Ishikawa (cell line): ENCODE measurements around the gene CEP131.

ENCODE experiments used
- CEBPB ChIP-seq: IDR thresholded peaks from 2 replicates; pipeline ENCODE4 v1.6.1; 2012
- CREB1 ChIP-seq: IDR thresholded peaks from 2 replicates; pipeline ENCODE4 v1.6.1; 2012; ENCODE audit warnings: low read depth
- EGR1 ChIP-seq: IDR thresholded peaks from 2 replicates; pipeline ENCODE4 v1.6.1; 2012
- EP300 ChIP-seq: IDR thresholded peaks from 2 replicates; pipeline ENCODE4 v1.6.1; 2012; ENCODE audit warnings: borderline replicate concordance
- FOXM1 ChIP-seq: IDR thresholded peaks from 2 replicates; pipeline ENCODE4 v1.6.1; 2012; ENCODE audit warnings: low read depth, borderline replicate concordance
- NFIC ChIP-seq: IDR thresholded peaks from 2 replicates; pipeline ENCODE4 v1.6.1; 2012
- RAD21 ChIP-seq: IDR thresholded peaks from 2 replicates; pipeline ENCODE4 v1.6.1; 2012; ENCODE audit warnings: low read depth
- TAF1 ChIP-seq: IDR thresholded peaks from 2 replicates; pipeline ENCODE4 v1.6.1; 2012; ENCODE audit warnings: low read depth, mild to moderate bottlenecking
- TCF12 ChIP-seq: IDR thresholded peaks from 2 replicates; pipeline ENCODE4 v1.6.1; 2012; ENCODE audit warnings: low read depth
- TEAD4 ChIP-seq: IDR thresholded peaks from 2 replicates; pipeline ENCODE4 v1.6.1; 2012
- USF1 ChIP-seq: IDR thresholded peaks from 2 replicates; pipeline ENCODE4 v1.6.1; 2012
- YY1 ChIP-seq: IDR thresholded peaks from 2 replicates; pipeline ENCODE4 v1.6.1; 2012; ENCODE audit warnings: low read depth
- ZBTB7A ChIP-seq: IDR thresholded peaks from 2 replicates; pipeline ENCODE4 v1.6.1; 2012; ENCODE audit warnings: low read depth
- TF ChIP-seq, protein P1 (sequence below): IDR thresholded peaks from 2 replicates; pipeline ENCODE4 v1.6.1; 2012; ENCODE audit warnings: low read depth, mild to moderate bottlenecking
- TF ChIP-seq, protein P2 (sequence below): IDR thresholded peaks from 2 replicates; pipeline ENCODE4 v1.6.1; 2012

The CEP131 gene

DNA sequence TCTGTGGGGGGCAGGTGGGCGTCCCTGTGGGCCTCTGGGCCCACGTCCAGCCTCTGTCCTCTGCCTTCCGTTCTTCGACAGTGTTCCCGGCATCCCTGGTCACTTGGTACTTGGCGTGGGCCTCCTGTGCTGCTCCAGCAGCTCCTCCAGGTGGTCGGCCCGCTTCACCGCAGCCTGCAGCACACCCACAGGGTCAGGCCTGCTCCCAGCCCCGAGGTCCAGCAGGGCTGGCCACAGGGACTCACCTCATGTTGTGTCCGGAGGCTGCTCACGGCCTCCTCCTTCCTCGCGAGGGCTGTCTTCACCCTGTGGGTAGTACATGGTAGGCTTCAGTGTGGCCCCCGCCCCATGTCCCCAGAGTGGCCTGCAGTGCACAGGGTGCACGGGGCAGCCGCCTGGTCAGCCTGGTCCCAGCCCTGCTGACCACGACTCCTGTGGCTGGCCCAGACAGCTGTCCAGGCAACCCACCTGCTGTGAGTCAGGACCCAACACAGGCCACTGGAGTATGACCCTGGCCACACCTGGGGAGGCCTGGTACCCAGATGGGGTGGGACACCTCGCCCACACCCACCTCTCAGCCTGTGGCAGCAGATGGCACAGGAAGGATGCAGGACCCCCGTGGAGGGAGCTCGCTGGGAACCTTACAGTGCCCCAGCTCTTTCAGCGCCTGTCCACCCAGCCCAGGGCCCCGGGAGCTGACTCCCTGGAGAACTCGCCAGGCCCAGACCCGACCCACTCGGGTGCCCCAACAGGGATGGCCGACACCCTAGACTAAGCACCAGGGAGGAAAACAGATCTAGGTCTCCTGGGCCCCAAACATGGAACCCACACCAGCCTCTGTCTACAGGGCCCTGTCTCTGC is 32.9 kb downstream of the CEP131 start:
- peak; percentile 49; the same call in 1 of the 2 replicates for TF ChIP-seq RAD21
- no peak for TF ChIP-seq TEAD4

DNA sequence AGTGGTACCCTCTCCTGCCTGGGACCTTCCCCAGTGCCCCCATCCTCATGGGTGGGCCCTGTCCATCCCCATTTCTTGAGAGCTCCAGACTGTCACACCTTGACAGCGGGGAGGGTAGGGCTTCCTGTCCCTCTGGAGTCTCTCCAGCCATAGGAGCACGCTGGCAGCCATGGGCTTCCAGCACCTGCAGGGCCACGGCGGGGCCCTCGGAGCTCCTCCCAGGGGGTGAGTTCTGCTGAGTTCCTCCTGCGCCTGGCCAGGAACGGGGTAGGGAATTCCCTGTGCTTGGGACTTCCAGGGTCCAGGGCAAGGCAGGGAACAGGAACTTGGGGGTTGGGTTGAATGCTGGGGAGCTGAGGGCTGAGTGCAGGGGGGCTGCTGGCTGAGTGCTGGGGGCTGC is 33.7 kb downstream of the CEP131 start:
- TF ChIP-seq TCF12 (no peak), RAD21 (no peak), ZBTB7A (no peak), EP300 (no peak), CEBPB (no peak), YY1 (no peak)
- TF ChIP-seq, protein P1, sequence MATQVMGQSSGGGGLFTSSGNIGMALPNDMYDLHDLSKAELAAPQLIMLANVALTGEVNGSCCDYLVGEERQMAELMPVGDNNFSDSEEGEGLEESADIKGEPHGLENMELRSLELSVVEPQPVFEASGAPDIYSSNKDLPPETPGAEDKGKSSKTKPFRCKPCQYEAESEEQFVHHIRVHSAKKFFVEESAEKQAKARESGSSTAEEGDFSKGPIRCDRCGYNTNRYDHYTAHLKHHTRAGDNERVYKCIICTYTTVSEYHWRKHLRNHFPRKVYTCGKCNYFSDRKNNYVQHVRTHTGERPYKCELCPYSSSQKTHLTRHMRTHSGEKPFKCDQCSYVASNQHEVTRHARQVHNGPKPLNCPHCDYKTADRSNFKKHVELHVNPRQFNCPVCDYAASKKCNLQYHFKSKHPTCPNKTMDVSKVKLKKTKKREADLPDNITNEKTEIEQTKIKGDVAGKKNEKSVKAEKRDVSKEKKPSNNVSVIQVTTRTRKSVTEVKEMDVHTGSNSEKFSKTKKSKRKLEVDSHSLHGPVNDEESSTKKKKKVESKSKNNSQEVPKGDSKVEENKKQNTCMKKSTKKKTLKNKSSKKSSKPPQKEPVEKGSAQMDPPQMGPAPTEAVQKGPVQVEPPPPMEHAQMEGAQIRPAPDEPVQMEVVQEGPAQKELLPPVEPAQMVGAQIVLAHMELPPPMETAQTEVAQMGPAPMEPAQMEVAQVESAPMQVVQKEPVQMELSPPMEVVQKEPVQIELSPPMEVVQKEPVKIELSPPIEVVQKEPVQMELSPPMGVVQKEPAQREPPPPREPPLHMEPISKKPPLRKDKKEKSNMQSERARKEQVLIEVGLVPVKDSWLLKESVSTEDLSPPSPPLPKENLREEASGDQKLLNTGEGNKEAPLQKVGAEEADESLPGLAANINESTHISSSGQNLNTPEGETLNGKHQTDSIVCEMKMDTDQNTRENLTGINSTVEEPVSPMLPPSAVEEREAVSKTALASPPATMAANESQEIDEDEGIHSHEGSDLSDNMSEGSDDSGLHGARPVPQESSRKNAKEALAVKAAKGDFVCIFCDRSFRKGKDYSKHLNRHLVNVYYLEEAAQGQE: no peak

GRCh38 chr17:81188491-81188840 is 34.3 kb downstream of the CEP131 start:
- no peak for TF ChIP-seq CREB1
- TF ChIP-seq EGR1: no peak
- no peak for TF ChIP-seq TEAD4
- TF ChIP-seq USF1: no peak
- TF ChIP-seq TAF1: no peak
- TF ChIP-seq FOXM1: no peak
- TF ChIP-seq, protein P1: no peak
- TF ChIP-seq TCF12: no peak
- TF ChIP-seq EP300: no peak
- TF ChIP-seq, protein P2, sequence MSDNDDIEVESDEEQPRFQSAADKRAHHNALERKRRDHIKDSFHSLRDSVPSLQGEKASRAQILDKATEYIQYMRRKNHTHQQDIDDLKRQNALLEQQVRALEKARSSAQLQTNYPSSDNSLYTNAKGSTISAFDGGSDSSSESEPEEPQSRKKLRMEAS: no peak
- no peak for TF ChIP-seq ZBTB7A
- TF ChIP-seq CEBPB: no peak
- TF ChIP-seq RAD21: no peak
- no peak for TF ChIP-seq NFIC

DNA sequence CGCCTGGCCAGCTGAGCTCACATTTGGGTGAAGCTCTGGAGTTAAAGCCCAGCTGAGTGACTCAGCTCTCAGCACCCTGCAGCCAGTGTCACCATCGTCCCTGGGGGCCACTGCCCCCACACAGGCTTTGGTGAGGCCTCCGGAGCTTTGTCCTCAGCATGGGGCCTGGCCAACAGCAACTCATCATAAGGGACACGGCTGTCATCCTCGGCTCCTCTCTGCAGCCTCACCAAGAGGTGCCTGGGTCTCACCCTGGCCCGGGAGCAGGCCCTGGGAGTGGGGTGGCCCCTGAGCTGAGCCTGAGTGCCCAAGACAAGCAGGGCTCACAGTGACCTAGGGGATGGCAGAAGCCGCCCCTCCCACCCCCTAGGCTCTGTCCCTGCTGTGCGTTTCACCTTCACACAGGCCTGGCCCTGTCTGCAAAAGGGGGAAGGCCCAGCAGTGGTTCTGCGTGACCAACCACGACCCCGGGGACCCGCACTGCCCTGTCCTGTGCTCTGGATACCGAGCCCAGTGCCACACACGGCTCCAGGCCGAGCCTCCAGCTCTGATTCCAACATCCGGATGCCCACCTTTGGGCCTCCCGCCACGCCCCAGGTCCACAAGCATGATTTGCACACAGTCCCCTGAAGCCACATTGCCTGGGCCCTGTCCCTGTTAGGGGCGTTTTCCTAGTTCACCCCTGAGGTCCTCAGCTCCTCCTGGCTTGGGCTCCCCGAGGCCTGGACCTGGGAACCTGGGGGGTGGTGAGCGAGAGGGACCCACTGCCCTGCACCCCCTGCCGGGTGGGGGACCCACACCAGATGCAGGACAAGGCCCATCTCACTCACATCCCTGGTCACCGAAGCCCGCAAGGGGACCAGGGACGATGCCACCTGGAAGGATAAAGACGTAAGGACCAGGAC is 34.9 kb downstream of the CEP131 start:
- TF ChIP-seq, protein P1: no peak
- no peak for TF ChIP-seq TEAD4
- no peak for TF ChIP-seq RAD21
- TF ChIP-seq NFIC: no peak
- no peak for TF ChIP-seq EP300
- TF ChIP-seq, protein P2: no peak
- no peak for TF ChIP-seq CEBPB
- TF ChIP-seq ZBTB7A: no peak
- no peak for TF ChIP-seq TCF12
- no peak for TF ChIP-seq FOXM1
- TF ChIP-seq USF1: no peak
- TF ChIP-seq YY1: no peak
- no peak for TF ChIP-seq EGR1
- TF ChIP-seq TAF1: no peak
- TF ChIP-seq CREB1: no peak
